SW480 (cell line): Measurements from ENCODE around the gene LRRC30.

Experiments used
- DNase-seq: peaks from one replicate; pipeline ENCODE4 v3.0.0-alpha.2; 2016; ENCODE audit warnings: low spot score

LRRC30 gene

GRCh38 chr18:7237673-7238272 is 6.9 kb downstream of the LRRC30 start:
- no peak for DNase-seq

GRCh38 chr18:7242926-7243325 is 12.0 kb downstream of the LRRC30 start:
- DNase-seq = no peak

- no peak for DNase-seq
These were observed 18.0 kb downstream of the LRRC30 start for GRCh38 chr18:7248877-7249276.

- DNase-seq = no peak
These were observed 23.3 kb downstream of the LRRC30 start for GRCh38 chr18:7254163-7254562.

- DNase-seq = no peak
These were observed 24.2 kb downstream of the LRRC30 start for GRCh38 chr18:7255054-7255453.

GRCh38 chr18:7255643-7256042 is 24.8 kb downstream of the LRRC30 start:
- DNase-seq = no peak

- no peak for DNase-seq
These were observed 25.9 kb downstream of the LRRC30 start for GRCh38 chr18:7256618-7257425.

GRCh38 chr18:7257426-7257740 is 26.5 kb downstream of the LRRC30 start:
- DNase-seq = no peak

- no peak for DNase-seq
These were observed 28.6 kb downstream of the LRRC30 start for GRCh38 chr18:7259475-7259874.

- DNase-seq = no peak
These were observed 30.3 kb downstream of the LRRC30 start for GRCh38 chr18:7261199-7261598.

- no peak for DNase-seq
These were observed 37.1 kb downstream of the LRRC30 start for GRCh38 chr18:7267973-7268372.

- no peak for DNase-seq
These were observed 39.1 kb downstream of the LRRC30 start for GRCh38 chr18:7269942-7270341.

GRCh38 chr18:7272311-7273049 is 41.6 kb downstream of the LRRC30 start:
- peak; percentile 59 for DNase-seq

- DNase-seq = no peak
These were observed 42.5 kb downstream of the LRRC30 start for GRCh38 chr18:7273301-7273921.

GRCh38 chr18:7281579-7281978 is 50.7 kb downstream of the LRRC30 start:
- no peak for DNase-seq
